Measurements from ENCODE around the gene TRPM1. TPM values are rescaled to one million over a fixed set of nuclear protein-coding genes. Genes with fewer than 3 reads are reported as not detected.

TRPM1 gene
- total RNA-seq, 6 experiments from 2014 or later = 0.03 to 0.18 (median 0.17) TPM; not detected in 3

GRCh38 chr15:31019986-31020385 lies 81.5 kb downstream of the TRPM1 start:
- Mint-ChIP-seq H3K36me3 (ENCODE audit: low read depth) (no peaks in the 10 kb centered on the region), H3K4me1 (ENCODE audit: low read depth) (peaks cover 70% of the 10 kb centered on the region), H3K27me3 (ENCODE audit: insufficient read depth) (no peaks in the 10 kb centered on the region; the same call in 1 of the 2 replicates), H3K27ac (no peak overlapping the region), H3K9me3 (no peaks in the 10 kb centered on the region), H3K4me3 (no peak overlapping the region)
- no peak for DNase-seq
- TF ChIP-seq CTCF (IDR thresholded peaks at IDR 0.05) = no peak

DNA sequence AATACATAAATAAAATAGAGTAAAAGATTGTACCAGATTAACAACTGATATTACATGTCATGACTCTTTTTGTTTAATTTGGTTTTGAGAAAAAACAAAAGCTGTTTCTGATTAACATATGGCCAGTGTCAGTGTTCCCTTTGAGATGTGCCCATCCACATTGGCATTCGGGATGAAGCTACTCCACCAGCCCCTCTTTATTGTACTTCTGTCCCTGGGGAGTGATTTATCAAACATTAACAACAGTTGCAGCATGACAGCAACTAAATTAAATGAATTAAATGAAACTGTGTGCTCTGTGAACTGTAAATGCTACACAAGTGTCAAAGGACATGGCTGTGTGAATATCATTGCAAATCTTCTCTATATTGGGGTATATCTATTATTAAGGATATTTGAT lies 84.2 kb downstream of the TRPM1 start:
- Mint-ChIP-seq H3K9me3 (peaks cover 14% of the 10 kb centered on the region), H3K27ac (peak overlapping the region; percentile 82), H3K27me3 (ENCODE audit: insufficient read depth) (no peaks in the 10 kb centered on the region; the same call in 1 of the 2 replicates)

GRCh38 chr15:31016446-31016915 lies 85.0 kb downstream of the TRPM1 start:
- H3K27me3 Mint-ChIP-seq (ENCODE audit: insufficient read depth) = no peaks in the 10 kb centered on the region; the same call in 1 of the 2 replicates
- H3K9me3 Mint-ChIP-seq = peaks cover 19% of the 10 kb centered on the region
- peaks cover 20% of the 10 kb centered on the region for H3K36me3 Mint-ChIP-seq (ENCODE audit: low read depth)
- H3K4me3 Mint-ChIP-seq = peak overlapping the region; percentile 12
- no peak for TF ChIP-seq CTCF (IDR thresholded peaks at IDR 0.05)
- peaks cover 63% of the 10 kb centered on the region for H3K4me1 Mint-ChIP-seq (ENCODE audit: low read depth)
- peak overlapping the region; percentile 82 for H3K27ac Mint-ChIP-seq
- peak; percentile 91 for DNase-seq

More for the DNA sequence above, 84.2 kb downstream of the TRPM1 start:
- TF ChIP-seq CTCF (IDR thresholded peaks at IDR 0.05) = no peak
- peaks cover 15% of the 10 kb centered on the region for H3K36me3 Mint-ChIP-seq (ENCODE audit: low read depth)
- peaks cover 63% of the 10 kb centered on the region for H3K4me1 Mint-ChIP-seq (ENCODE audit: low read depth)
- DNase-seq = no peak
- H3K4me3 Mint-ChIP-seq = no peak overlapping the region

- peaks cover 47% of the 10 kb centered on the region for H3K4me1 Mint-ChIP-seq (ENCODE audit: low read depth)
- no peak for DNase-seq
- TF ChIP-seq CTCF (IDR thresholded peaks at IDR 0.05) = no peak
- H3K36me3 Mint-ChIP-seq (ENCODE audit: low read depth) = peaks cover 20% of the 10 kb centered on the region
- H3K27ac Mint-ChIP-seq = no peak overlapping the region
- H3K9me3 Mint-ChIP-seq = peaks cover 19% of the 10 kb centered on the region
- H3K27me3 Mint-ChIP-seq (ENCODE audit: insufficient read depth) = peaks cover 3% of the 10 kb centered on the region; the same call in 1 of the 2 replicates
- H3K4me3 Mint-ChIP-seq = no peak overlapping the region
Observed at GRCh38 chr15:31014608-31014925, 87.0 kb downstream of the TRPM1 start.

- H3K36me3 Mint-ChIP-seq (ENCODE audit: low read depth) = peaks cover 20% of the 10 kb centered on the region
- H3K4me3 Mint-ChIP-seq = no peak overlapping the region
- DNase-seq = no peak
- peaks cover 3% of the 10 kb centered on the region; the same call in 1 of the 2 replicates for H3K27me3 Mint-ChIP-seq (ENCODE audit: insufficient read depth)
- H3K4me1 Mint-ChIP-seq (ENCODE audit: low read depth) = peaks cover 45% of the 10 kb centered on the region
- TF ChIP-seq CTCF (IDR thresholded peaks at IDR 0.05) = no peak
- peak overlapping the region; percentile 47 for H3K27ac Mint-ChIP-seq
- H3K9me3 Mint-ChIP-seq = peaks cover 19% of the 10 kb centered on the region
Observed at GRCh38 chr15:31013863-31014607, 87.5 kb downstream of the TRPM1 start.

All from HFFc6 (cell line).